ENCODE results near the gene YBX2.
"Not testable (repeated sequence)": the region's sequence is repeated elsewhere in the genome, so short reads cannot be mapped to it uniquely, and the experiment has no call there.

Gene YBX2

GRCh38 chr17:7262192-7262934, 32.1 kb downstream of the YBX2 start, which contains the start of gene CLDN7:
Gene CLDN7 (minus strand): TSS chr17:7262478. CDS start chr17:7262043, 435 bp downstream.
- no peak for DNase-seq

- no peak for DNase-seq
Measured at GRCh38 chr17:7261379-7262191, 32.9 kb downstream of the YBX2 start.

DNA sequence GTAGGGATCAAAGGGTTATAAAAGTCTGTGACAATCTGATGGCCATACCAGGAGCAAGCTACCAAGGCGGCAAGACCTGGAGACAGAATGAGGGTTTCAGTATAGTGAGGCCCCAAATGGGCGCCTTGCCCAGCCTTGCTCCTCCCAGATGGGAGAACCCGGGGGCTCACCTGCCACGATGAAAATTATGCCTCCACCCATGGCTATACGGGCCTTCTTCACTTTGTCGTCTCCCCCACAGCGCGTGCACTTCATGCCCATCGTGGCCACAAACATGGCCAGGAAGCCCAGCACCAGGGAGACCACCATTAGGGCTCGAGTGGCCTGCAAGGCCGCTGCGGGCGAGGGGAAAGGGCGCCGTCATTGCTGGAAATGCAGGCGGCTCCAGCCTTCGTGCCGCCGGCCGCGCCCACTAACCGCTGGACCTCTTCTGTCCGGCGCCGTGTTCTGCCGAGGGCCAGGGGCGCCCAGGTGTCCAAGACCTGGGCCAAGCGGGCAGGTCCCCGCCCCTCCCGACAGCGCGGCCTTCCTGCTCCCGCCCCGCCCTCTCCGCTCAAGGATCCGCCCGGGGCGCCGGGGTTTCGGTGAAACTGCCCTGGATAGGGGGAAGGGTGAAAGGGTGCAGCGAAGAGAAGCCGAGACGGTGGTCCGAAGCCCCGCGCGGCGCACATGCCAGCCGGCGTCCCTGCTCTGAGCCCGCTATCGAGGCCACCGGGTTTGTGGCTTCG, 33.6 kb downstream of the YBX2 start:
- no peak for DNase-seq

GRCh38 chr17:7260151-7260550, 34.3 kb downstream of the YBX2 start:
- no peak for DNase-seq

GRCh38 chr17:7259555-7259889, 34.9 kb downstream of the YBX2 start:
- DNase-seq, result no peak

GRCh38 chr17:7258731-7259554, 35.5 kb downstream of the YBX2 start:
- DNase-seq, result no peak

DNA sequence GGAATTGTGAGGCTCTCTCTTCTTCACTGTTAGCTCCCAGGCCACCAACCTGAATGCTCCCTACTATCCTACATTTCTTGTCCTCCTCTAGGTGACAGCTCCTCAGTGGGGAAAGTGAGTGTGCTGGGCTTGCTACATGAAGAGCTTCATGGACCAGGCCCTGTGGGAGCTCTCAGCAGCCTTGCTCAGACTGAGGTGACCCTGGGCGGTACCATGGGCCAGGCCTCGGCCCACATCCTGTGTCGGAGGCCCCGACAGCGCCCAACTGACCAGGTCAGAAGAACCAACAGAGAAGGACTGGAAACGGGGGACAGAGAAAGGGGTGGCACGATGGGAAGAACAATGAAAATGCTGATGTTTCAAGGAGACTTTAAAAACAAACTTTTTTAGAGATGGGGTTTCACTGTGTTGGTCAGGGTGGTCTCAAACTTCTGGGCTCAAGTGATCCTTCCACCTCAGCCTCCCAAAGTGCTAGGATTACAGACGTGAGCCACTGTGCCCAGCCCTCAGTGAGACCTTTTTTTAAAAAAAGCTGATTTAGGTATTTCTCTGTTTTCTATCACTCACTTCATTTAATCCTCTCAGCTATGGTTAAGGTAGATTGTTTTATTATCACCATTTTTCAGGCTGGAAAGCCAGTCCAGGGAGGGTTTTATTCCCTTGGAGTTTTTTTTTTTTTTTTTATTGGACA, 37.5 kb downstream of the YBX2 start:
- no peak for DNase-seq

DNA sequence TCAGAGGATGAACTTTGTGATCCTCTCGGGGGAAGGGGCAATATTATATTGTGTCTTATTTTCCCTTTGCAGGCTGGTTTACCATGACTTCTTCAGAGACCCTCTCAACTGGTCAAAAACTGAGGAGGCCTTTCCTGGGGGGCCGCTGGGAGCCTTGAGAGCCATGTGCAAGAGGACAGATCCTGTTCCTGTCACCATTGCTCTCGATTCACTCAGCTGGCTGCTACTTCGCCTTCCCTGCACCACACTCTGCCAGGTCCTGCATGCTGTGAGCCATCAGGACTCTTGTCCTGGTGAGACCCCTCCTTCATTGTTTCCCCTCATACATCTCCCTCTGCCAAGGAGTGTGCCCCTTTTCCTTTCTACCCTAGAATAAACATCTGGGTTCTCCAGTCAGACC, 39.9 kb downstream of the YBX2 start:
- no peak for DNase-seq

DNA sequence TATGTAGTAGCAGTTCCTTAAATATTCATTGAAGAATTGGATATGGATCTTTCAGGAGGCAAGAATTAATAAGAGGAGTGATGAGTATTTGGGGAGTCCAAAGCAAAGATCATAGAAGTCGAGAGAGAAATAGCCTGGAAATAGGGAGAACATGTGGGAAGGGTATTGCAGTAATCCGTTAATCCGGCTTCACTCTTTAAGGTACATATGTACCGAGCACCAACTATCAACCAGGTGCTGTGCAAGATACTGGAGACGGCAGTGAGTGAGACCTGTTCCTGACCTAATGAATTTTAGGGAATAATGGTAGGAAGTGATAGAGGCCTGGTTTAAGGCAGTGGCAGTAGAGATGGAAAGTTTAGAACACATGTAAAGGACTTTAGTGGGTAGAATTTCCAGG, 41.4 kb downstream of the YBX2 start:
- DNase-seq, result no peak

GRCh38 chr17:7252176-7253043, 42.0 kb downstream of the YBX2 start, which contains the start of gene ELP5:
Gene ELP5 (plus strand): TSS chr17:7252215. CDS start chr17:7252551, 336 bp downstream.
- DNase-seq, result peak; percentile 83

- peak; percentile 93 for DNase-seq
Measured at GRCh38 chr17:7251661-7252175, 42.7 kb downstream of the YBX2 start, which contains the start of gene CTDNEP1. Gene CTDNEP1 (minus strand): TSS chr17:7251734. CDS start chr17:7251296, 438 bp downstream.

- no peak for DNase-seq
Measured at GRCh38 chr17:7250695-7251627, 43.5 kb downstream of the YBX2 start.

- no peak for DNase-seq
Measured at GRCh38 chr17:7249830-7250229, 44.6 kb downstream of the YBX2 start.

DNA sequence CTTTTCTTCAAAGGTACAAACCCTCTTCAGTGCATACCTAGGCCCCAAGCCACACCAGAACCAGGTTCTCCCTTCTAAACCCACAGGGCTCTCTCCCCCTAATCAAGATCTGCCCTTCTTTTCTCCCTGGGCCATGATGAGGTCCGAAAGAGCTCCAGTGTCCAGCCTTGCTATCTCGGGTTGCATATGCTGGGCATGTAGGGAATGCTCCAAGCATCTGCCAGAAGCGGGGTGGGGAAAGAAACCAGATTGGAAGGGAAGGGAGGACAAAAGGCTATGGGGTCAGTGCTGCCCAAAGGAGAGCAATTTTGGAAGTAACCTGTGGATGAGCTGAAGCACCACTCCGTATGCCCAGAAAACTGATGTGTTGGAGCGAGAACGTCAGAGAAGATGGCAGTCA, 45.2 kb downstream of the YBX2 start:
- no peak for DNase-seq

DNA sequence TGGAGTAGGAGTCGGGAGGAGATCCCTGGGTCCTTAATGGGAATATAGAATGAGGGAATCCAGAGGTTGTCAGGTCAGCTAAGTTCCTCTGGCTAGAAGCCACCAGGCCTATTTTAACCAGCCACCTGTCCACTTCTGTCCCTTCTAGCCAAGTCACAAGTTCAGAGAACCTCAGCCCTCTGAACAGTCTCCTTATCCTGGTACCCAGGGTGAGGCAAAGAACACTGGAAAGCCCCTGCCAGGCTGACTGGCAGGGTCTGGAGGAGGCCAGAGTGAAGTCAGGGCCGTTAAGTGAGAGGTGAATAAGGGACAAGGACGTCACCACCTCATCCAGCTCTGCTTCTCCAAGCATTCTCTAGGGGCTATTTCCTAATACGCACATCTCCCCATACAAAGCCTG, 45.6 kb downstream of the YBX2 start:
- no peak for DNase-seq

DNA sequence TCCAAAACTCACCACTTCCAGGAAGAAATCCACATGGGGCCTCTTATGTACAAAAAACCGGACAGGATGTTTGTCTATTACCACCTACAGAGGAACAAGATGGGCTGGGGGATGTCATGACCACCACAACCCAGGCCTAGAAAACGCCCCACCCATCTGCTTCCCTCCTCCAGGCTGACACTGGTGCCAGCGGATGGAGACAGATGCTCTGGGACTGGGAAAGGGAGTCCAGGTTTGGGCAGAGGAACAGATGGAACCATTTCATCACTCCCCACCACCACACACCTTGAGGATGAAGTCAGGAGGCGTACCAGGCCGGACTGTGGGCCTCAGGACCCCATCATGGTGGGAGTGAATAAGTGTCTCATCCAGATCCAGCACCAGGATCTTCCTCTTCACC, 47.7 kb downstream of the YBX2 start:
- no peak for DNase-seq

GRCh38 chr17:7243838-7244237, 50.6 kb downstream of the YBX2 start:
- not testable (repeated sequence) for DNase-seq

DNA sequence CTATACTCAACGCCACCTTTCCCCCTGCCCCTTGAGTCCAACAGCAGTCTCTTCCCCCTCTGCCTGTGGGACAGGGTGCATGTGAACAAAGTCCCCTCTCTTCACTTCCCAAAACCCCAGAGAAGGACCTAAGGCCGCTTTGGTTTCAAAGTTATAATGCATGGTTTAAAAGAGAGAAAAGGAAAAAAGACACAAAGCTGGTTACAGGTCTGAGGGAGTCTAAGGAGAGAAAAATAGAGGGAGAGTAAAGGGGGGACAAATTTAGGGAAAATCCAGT, 51.0 kb downstream of the YBX2 start:
- no peak for DNase-seq

GRCh38 chr17:7242717-7243452, 51.6 kb downstream of the YBX2 start:
- peak; percentile 73 for DNase-seq
